Measurements from ENCODE around the gene HDAC4. TPM values are rescaled to one million over a fixed set of nuclear protein-coding genes. Genes with fewer than 3 reads are reported as not detected.

The HDAC4 gene
- total and polyA plus RNA-seq, 4 donors, result 6.8 to 75.5 (median 30.2) TPM

- Histone ChIP-seq H3K27ac (ENCODE audit: low read depth in 1 of 2, low read length in 2 of 2) (no peak overlapping the region), H3K27me3 (ENCODE audit: control insufficient read depth in 1 of 2, insufficient read depth in 2 of 2, low read length in 1 of 2) (no peaks in the 10 kb centered on the region), H3K9me3 (ENCODE audit: control insufficient read depth, low read length) (peaks cover 3% of the 10 kb centered on the region), H3K36me3 (ENCODE audit: control insufficient read depth in 1 of 2, insufficient read depth in 2 of 2, low read length in 1 of 2) (no peaks in the 10 kb centered on the region), H3K4me1 (ENCODE audit: control insufficient read depth in 1 of 2, insufficient read depth in 2 of 2, low read length in 2 of 2) (no peaks in the 10 kb centered on the region), H3K4me3 (ENCODE audit: low read length in 2 of 2) (no peak overlapping the region)
- WGBS, 2 donors, result 87 to 89% methylated on average over 11 of the region's 11 CpGs
- intact Hi-C loops (cut with DNase I), result no loop called here
- ATAC-seq (ENCODE audit: low FRiP score) (no peak), DNase-seq (no peak)
These were observed 12.2 kb upstream of the HDAC4 start for GRCh38 chr2:239412905-239413603.

- no peak for DNase-seq
- intact Hi-C loops (cut with DNase I), result no loop called here
- Histone ChIP-seq H3K27me3 (ENCODE audit: control insufficient read depth in 1 of 2, insufficient read depth in 2 of 2, low read length in 1 of 2) (no peaks in the 10 kb centered on the region), H3K4me1 (ENCODE audit: control insufficient read depth in 1 of 2, insufficient read depth in 2 of 2, low read length in 2 of 2) (no peaks in the 10 kb centered on the region), H3K36me3 (ENCODE audit: control insufficient read depth in 1 of 2, insufficient read depth in 2 of 2, low read length in 1 of 2) (no peaks in the 10 kb centered on the region), H3K4me3 (ENCODE audit: low read length in 2 of 2) (no peak overlapping the region), H3K9me3 (ENCODE audit: control insufficient read depth, low read length) (peaks cover 3% of the 10 kb centered on the region), H3K27ac (ENCODE audit: low read depth in 1 of 2, low read length in 2 of 2) (no peak overlapping the region)
- WGBS, 2 donors, result 72 to 78% methylated on average over 8 of the region's 8 CpGs
- no peak for ATAC-seq (ENCODE audit: low FRiP score)
These were observed 10.9 kb upstream of the HDAC4 start for GRCh38 chr2:239411549-239412319.

GRCh38 chr2:239411117-239411516, 10.3 kb upstream of the HDAC4 start:
- 87 to 92% methylated on average over 5 of the region's 5 CpGs for WGBS, 2 donors

GRCh38 chr2:239409976-239410375, 9.2 kb upstream of the HDAC4 start:
- H3K9me3 ChIP-seq (ENCODE audit: control insufficient read depth, low read length), result peaks cover 3% of the 10 kb centered on the region
- no peaks in the 10 kb centered on the region for H3K27me3 ChIP-seq (ENCODE audit: control insufficient read depth in 1 of 2, insufficient read depth in 2 of 2, low read length in 1 of 2)
- no peak overlapping the region for H3K4me3 ChIP-seq (ENCODE audit: low read length in 2 of 2)
- DNase-seq (no peak), ATAC-seq (ENCODE audit: low FRiP score) (no peak)
- H3K27ac ChIP-seq (ENCODE audit: low read depth in 1 of 2, low read length in 2 of 2), result no peak overlapping the region
- WGBS, 2 donors, result 79 to 84% methylated on average over 6 of the region's 6 CpGs
- no peaks in the 10 kb centered on the region for H3K4me1 ChIP-seq (ENCODE audit: control insufficient read depth in 1 of 2, insufficient read depth in 2 of 2, low read length in 2 of 2)
- intact Hi-C loops (cut with DNase I), result loop anchor here (10.0 kb wide), 2 partner anchors 265 to 475 kb away; no protein-coding TSS in a partner anchor
- H3K36me3 ChIP-seq (ENCODE audit: control insufficient read depth in 1 of 2, insufficient read depth in 2 of 2, low read length in 1 of 2), result no peaks in the 10 kb centered on the region

More at GRCh38 chr2:239411117-239411516, 10.3 kb upstream of the HDAC4 start:
- no peak for ATAC-seq (ENCODE audit: low FRiP score)
- no peak for DNase-seq
- peaks cover 3% of the 10 kb centered on the region for H3K9me3 ChIP-seq (ENCODE audit: control insufficient read depth, low read length)
- H3K36me3 ChIP-seq (ENCODE audit: control insufficient read depth in 1 of 2, insufficient read depth in 2 of 2, low read length in 1 of 2), result no peaks in the 10 kb centered on the region
- no peak overlapping the region for H3K27ac ChIP-seq (ENCODE audit: low read depth in 1 of 2, low read length in 2 of 2)
- no peaks in the 10 kb centered on the region for H3K27me3 ChIP-seq (ENCODE audit: control insufficient read depth in 1 of 2, insufficient read depth in 2 of 2, low read length in 1 of 2)
- H3K4me1 ChIP-seq (ENCODE audit: control insufficient read depth in 1 of 2, insufficient read depth in 2 of 2, low read length in 2 of 2), result no peaks in the 10 kb centered on the region
- H3K4me3 ChIP-seq (ENCODE audit: low read length in 2 of 2), result no peak overlapping the region
- intact Hi-C loops (cut with DNase I), result no loop called here

GRCh38 chr2:239407112-239407511, 6.3 kb upstream of the HDAC4 start:
- Histone ChIP-seq H3K36me3 (ENCODE audit: control insufficient read depth in 1 of 2, insufficient read depth in 2 of 2, low read length in 1 of 2) (no peaks in the 10 kb centered on the region), H3K9me3 (ENCODE audit: control insufficient read depth, low read length) (peaks cover 1% of the 10 kb centered on the region), H3K27me3 (ENCODE audit: control insufficient read depth in 1 of 2, insufficient read depth in 2 of 2, low read length in 1 of 2) (no peaks in the 10 kb centered on the region), H3K4me3 (ENCODE audit: low read length in 2 of 2) (no peak overlapping the region), H3K4me1 (ENCODE audit: control insufficient read depth in 1 of 2, insufficient read depth in 2 of 2, low read length in 2 of 2) (no peaks in the 10 kb centered on the region), H3K27ac (ENCODE audit: low read depth in 1 of 2, low read length in 2 of 2) (no peak overlapping the region)
- intact Hi-C loops (cut with DNase I), result loop anchor here (10.0 kb wide), 2 partner anchors 262 to 478 kb away; no protein-coding TSS in a partner anchor
- WGBS, 2 donors, result 64 to 65% methylated on average over 13 of the region's 13 CpGs
- ATAC-seq (ENCODE audit: low FRiP score), result no peak
- peak in 1 of 2 donors; percentile 31 for DNase-seq

- ATAC-seq (ENCODE audit: low FRiP score) (no peak), DNase-seq (peak in 1 of 2 donors; percentile 22)
- Histone ChIP-seq H3K4me3 (ENCODE audit: low read length in 2 of 2) (no peak overlapping the region), H3K27me3 (ENCODE audit: control insufficient read depth in 1 of 2, insufficient read depth in 2 of 2, low read length in 1 of 2) (no peaks in the 10 kb centered on the region), H3K4me1 (ENCODE audit: control insufficient read depth in 1 of 2, insufficient read depth in 2 of 2, low read length in 2 of 2) (no peaks in the 10 kb centered on the region), H3K9me3 (ENCODE audit: control insufficient read depth, low read length) (peaks cover 1% of the 10 kb centered on the region), H3K27ac (ENCODE audit: low read depth in 1 of 2, low read length in 2 of 2) (no peak overlapping the region), H3K36me3 (ENCODE audit: control insufficient read depth in 1 of 2, insufficient read depth in 2 of 2, low read length in 1 of 2) (no peaks in the 10 kb centered on the region)
- WGBS, 2 donors, result 92 to 94% methylated on average over 11 of the region's 11 CpGs
- intact Hi-C loops (cut with DNase I), result loop anchor here (10.0 kb wide), 2 partner anchors 262 to 478 kb away; no protein-coding TSS in a partner anchor
These were observed 5.6 kb upstream of the HDAC4 start for GRCh38 chr2:239406316-239406995.

GRCh38 chr2:239405071-239405470, 4.3 kb upstream of the HDAC4 start:
- H3K4me1 ChIP-seq (ENCODE audit: control insufficient read depth in 1 of 2, insufficient read depth in 2 of 2, low read length in 2 of 2), result no peaks in the 10 kb centered on the region
- H3K4me3 ChIP-seq (ENCODE audit: low read length in 2 of 2), result no peak overlapping the region
- no peaks in the 10 kb centered on the region for H3K27me3 ChIP-seq (ENCODE audit: control insufficient read depth in 1 of 2, insufficient read depth in 2 of 2, low read length in 1 of 2)
- no peak overlapping the region for H3K27ac ChIP-seq (ENCODE audit: low read depth in 1 of 2, low read length in 2 of 2)
- no peak for DNase-seq
- ATAC-seq (ENCODE audit: low FRiP score), result no peak
- intact Hi-C loops (cut with DNase I), result loop anchor here (10.0 kb wide), 2 partner anchors 260 to 480 kb away; no protein-coding TSS in a partner anchor
- peaks cover 1% of the 10 kb centered on the region for H3K9me3 ChIP-seq (ENCODE audit: control insufficient read depth, low read length)
- WGBS, 2 donors, result 81 to 88% methylated on average over 6 of the region's 6 CpGs
- no peaks in the 10 kb centered on the region for H3K36me3 ChIP-seq (ENCODE audit: control insufficient read depth in 1 of 2, insufficient read depth in 2 of 2, low read length in 1 of 2)

GRCh38 chr2:239402666-239403065, 1.8 kb upstream of the HDAC4 start:
- Histone ChIP-seq H3K4me3 (ENCODE audit: low read length in 2 of 2) (no peak overlapping the region), H3K27ac (ENCODE audit: low read depth in 1 of 2, low read length in 2 of 2) (no peak overlapping the region), H3K36me3 (ENCODE audit: control insufficient read depth in 1 of 2, insufficient read depth in 2 of 2, low read length in 1 of 2) (no peaks in the 10 kb centered on the region), H3K4me1 (ENCODE audit: control insufficient read depth in 1 of 2, insufficient read depth in 2 of 2, low read length in 2 of 2) (no peaks in the 10 kb centered on the region), H3K9me3 (ENCODE audit: control insufficient read depth, low read length) (no peaks in the 10 kb centered on the region), H3K27me3 (ENCODE audit: control insufficient read depth in 1 of 2, insufficient read depth in 2 of 2, low read length in 1 of 2) (no peaks in the 10 kb centered on the region)
- DNase-seq (peak in 1 of 2 donors; percentile 46), ATAC-seq (ENCODE audit: low FRiP score) (no peak)
- WGBS, 2 donors, result 98 to 99% methylated on average over 11 of the region's 11 CpGs
- intact Hi-C loops (cut with DNase I), result loop anchor here (5.0 to 10.0 kb wide), 5 partner anchors 75 to 482 kb away; no protein-coding TSS in a partner anchor
